ENCODE results near the gene KCNIP1. TPM values are rescaled to one million over a fixed set of nuclear protein-coding genes. Genes with fewer than 3 reads are reported as not detected.

KCNIP1 gene
- total RNA-seq, 1 donor from 2014 or later = not detected

DNA sequence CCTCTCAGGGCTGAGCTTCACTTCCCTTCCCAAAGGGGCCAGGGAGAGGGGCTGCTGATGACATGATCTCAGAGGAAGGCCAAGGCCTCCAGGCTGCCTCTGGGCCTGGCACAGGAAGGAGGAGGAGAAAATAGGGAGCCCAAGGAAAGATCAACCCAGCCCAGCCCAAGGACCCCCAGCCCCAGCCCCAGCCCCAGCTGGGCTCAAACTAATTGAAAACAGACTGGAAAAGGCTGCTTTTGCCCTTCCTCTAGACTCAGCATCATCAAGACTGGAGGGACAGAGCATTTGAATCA is 18.3 kb upstream of the KCNIP1 start:
- Mint-ChIP-seq H3K27ac (no peak overlapping the region), H3K36me3 (ENCODE audit: low read depth) (no peaks in the 10 kb centered on the region), H3K27me3 (ENCODE audit: low read depth) (peaks cover 13% of the 10 kb centered on the region), H3K4me3 (ENCODE audit: low read depth) (no peak overlapping the region), H3K9me3 (no peaks in the 10 kb centered on the region), H3K4me1 (ENCODE audit: low read depth) (no peaks in the 10 kb centered on the region)
- intact Hi-C loops (cut with micrococcal nuclease) = no loop called here
- no peak for DNase-seq (ENCODE audit: low spot score)

DNA sequence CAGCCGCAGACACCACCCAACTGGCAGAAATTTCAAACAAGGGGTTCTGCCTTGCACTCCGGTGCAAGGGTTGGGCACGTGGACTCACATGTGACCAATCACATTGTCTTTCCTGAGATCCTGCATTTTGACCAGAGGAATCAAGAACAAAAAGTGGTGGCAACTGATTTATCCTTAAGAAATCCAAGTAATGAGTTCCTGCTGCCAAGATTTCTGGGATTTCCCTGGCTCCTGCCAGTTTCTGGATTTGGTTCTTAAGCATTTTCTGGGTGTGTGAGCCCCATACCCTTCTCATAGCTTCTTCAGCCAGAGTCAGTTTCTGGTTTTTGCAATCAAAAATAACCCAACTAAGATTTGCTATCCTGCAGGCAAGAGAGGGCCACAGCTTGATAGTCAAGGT is 17.4 kb upstream of the KCNIP1 start:
- H3K9me3 Mint-ChIP-seq = no peaks in the 10 kb centered on the region
- H3K36me3 Mint-ChIP-seq (ENCODE audit: low read depth) = no peaks in the 10 kb centered on the region
- H3K4me1 Mint-ChIP-seq (ENCODE audit: low read depth) = no peaks in the 10 kb centered on the region
- no peak overlapping the region for H3K27ac Mint-ChIP-seq
- H3K27me3 Mint-ChIP-seq (ENCODE audit: low read depth) = peaks cover 8% of the 10 kb centered on the region
- H3K4me3 Mint-ChIP-seq (ENCODE audit: low read depth) = no peak overlapping the region
- intact Hi-C loops (cut with micrococcal nuclease) = no loop called here
- DNase-seq (ENCODE audit: low spot score) = no peak

DNA sequence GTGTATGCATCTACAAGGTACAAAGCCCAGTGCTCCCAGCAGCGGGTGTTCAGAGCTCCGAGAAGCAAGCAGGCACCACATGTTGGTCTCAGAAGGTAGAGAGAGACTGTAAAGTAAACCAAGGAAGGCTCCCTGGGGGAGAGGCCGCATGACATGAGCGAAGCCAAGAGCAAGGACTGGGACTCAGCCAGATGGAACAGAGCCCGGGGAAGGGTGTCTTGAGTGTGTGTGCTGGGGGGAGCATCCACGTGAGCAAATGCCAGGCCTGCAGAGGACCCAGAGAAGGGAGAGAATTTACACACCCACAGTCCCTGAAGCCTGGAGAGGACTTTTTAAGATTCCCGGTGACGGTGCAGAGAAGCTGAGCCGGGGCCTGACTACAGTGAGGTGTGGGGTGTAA is 15.2 kb upstream of the KCNIP1 start:
- DNase-seq (ENCODE audit: low spot score) = no peak
- intact Hi-C loops (cut with micrococcal nuclease) = no loop called here
- Mint-ChIP-seq H3K27me3 (ENCODE audit: low read depth) (peaks cover 6% of the 10 kb centered on the region), H3K4me1 (ENCODE audit: low read depth) (no peaks in the 10 kb centered on the region), H3K36me3 (ENCODE audit: low read depth) (no peaks in the 10 kb centered on the region), H3K9me3 (no peaks in the 10 kb centered on the region), H3K27ac (no peak overlapping the region), H3K4me3 (ENCODE audit: low read depth) (no peak overlapping the region)

DNA sequence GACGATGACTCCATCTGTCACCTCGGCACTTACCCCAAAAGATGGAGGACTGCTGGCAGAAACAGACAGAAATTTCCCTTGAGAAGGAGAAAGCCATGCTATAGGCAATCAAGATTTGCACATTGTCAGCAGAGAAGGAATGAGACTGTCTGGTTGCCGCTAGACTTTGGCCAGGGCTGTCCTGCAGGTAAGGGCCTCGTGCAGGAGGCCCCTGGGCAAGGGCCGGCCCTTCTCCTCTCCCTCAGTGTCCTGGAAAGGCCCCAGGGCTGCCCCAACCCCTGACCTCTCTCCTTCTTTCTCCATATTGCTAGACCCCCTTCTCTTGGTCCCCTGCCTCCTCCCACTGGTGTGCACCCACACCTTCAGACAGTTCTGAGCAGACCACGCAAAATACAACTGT is 14.6 kb upstream of the KCNIP1 start:
- no peaks in the 10 kb centered on the region for H3K36me3 Mint-ChIP-seq (ENCODE audit: low read depth)
- no peak for DNase-seq (ENCODE audit: low spot score)
- no peak overlapping the region for H3K27ac Mint-ChIP-seq
- H3K27me3 Mint-ChIP-seq (ENCODE audit: low read depth) = peaks cover 9% of the 10 kb centered on the region
- H3K4me1 Mint-ChIP-seq (ENCODE audit: low read depth) = no peaks in the 10 kb centered on the region
- no peak overlapping the region for H3K4me3 Mint-ChIP-seq (ENCODE audit: low read depth)
- H3K9me3 Mint-ChIP-seq = no peaks in the 10 kb centered on the region
- intact Hi-C loops (cut with micrococcal nuclease) = no loop called here

DNA sequence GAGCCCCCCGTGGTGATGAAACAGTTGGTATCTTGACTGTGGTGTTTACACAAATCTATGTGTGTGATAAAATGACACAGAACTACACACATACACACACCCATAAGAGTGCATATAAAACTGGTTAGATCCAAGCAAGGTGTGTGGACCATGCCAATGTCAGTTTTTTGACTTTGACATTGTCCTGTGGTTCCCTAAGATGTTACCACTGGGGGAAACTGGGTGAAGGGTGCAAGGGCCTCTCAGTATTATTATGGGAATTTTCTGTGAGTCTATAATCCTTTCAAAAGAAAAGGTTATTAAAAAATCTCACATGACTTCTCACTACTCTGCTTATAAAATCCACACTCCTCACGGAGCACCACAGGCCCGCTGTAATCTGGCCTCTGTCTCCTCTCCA is 13.4 kb upstream of the KCNIP1 start:
- no peak overlapping the region for H3K4me3 Mint-ChIP-seq (ENCODE audit: low read depth)
- H3K4me1 Mint-ChIP-seq (ENCODE audit: low read depth) = no peaks in the 10 kb centered on the region
- H3K36me3 Mint-ChIP-seq (ENCODE audit: low read depth) = no peaks in the 10 kb centered on the region
- H3K27me3 Mint-ChIP-seq (ENCODE audit: low read depth) = peaks cover 13% of the 10 kb centered on the region
- H3K9me3 Mint-ChIP-seq = no peaks in the 10 kb centered on the region
- intact Hi-C loops (cut with micrococcal nuclease) = no loop called here
- no peak for DNase-seq (ENCODE audit: low spot score)
- no peak overlapping the region for H3K27ac Mint-ChIP-seq

DNA sequence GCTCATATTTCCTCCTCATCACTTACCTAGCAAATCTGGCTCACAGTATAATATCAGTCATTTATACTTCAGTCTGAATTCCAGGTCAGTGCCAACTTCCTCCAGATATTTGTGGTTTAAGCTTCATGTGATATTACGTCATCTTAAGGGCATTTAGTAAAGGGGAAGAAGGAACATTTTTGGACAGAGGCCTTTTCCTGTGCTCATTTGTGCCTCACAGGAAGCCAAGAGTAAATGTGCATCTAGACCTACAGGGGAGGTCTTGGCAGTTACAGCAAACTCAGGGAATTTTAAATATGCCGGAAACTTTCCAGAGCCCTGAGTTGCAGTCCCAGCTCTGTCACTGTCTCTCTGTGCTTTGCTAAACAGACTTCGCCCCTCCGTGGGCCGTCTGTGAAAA is 12.3 kb upstream of the KCNIP1 start:
- Mint-ChIP-seq H3K27ac (no peak overlapping the region), H3K36me3 (ENCODE audit: low read depth) (no peaks in the 10 kb centered on the region), H3K4me1 (ENCODE audit: low read depth) (no peaks in the 10 kb centered on the region), H3K27me3 (ENCODE audit: low read depth) (peaks cover 11% of the 10 kb centered on the region), H3K4me3 (ENCODE audit: low read depth) (no peak overlapping the region), H3K9me3 (no peaks in the 10 kb centered on the region)
- DNase-seq (ENCODE audit: low spot score) = no peak
- intact Hi-C loops (cut with micrococcal nuclease) = no loop called here

DNA sequence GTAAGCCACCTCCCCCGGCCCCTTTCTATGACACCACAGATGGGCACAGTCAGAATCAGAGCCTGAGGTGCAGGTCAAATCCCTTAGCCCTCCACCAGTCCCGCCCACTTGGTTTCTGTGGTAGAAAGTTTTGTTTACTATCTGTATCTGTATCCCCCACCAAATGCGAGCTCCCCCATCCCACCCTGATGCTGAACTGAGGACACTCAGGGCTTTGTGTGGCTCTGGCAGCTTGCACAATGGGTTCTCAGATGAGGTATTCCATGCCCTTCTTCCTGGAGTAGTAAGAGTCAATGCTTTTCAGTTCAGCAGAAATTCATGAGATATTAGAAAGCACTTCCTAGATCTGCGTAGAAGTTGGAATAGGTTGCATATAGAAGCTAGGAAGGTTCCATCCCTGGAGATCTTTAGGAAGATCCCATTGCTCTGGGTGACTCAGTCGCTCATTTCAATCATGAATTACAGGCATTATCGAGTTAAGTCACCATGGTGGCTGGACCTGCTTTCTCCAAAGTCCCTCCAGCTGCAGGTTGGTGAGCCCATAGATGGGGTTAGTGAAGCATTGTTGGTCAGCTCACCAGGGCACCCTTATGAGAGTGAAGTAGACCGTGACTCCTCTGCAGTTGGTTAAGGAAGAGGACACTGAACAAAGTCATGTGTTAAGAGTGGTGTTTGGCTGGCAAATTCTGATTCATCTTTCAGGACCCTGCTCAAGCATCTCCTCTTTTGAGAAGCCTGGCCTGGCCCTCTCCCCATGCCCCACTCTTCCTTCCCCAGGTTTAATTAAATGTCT is 10.6 kb upstream of the KCNIP1 start:
- Mint-ChIP-seq H3K4me1 (ENCODE audit: low read depth) (no peaks in the 10 kb centered on the region), H3K4me3 (ENCODE audit: low read depth) (no peak overlapping the region), H3K9me3 (no peaks in the 10 kb centered on the region), H3K36me3 (ENCODE audit: low read depth) (no peaks in the 10 kb centered on the region), H3K27me3 (ENCODE audit: low read depth) (peaks cover 11% of the 10 kb centered on the region), H3K27ac (no peak overlapping the region)
- DNase-seq (ENCODE audit: low spot score) = no peak
- intact Hi-C loops (cut with micrococcal nuclease) = no loop called here

DNA sequence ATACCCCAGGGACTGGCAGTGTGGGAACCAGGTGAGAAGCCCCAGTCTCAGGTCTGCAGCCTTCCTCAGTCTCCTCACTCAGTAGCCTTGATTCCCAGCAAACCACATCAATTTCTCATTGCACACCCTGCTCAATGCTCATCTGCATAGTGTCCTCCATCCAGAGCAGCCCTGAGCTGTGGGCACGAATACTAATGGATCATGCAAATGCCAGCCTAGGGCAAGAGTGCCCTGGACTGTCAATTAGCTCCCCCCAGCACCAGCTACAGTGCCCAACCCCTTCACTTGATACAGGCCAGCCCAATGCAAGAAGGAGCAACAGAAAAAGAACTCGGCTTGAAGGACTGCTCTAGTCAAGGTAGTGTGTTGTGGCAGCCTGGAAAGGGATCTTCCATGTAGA is 9.8 kb upstream of the KCNIP1 start:
- DNase-seq (ENCODE audit: low spot score) = no peak
- H3K4me1 Mint-ChIP-seq (ENCODE audit: low read depth) = no peaks in the 10 kb centered on the region
- H3K27ac Mint-ChIP-seq = no peak overlapping the region
- H3K36me3 Mint-ChIP-seq (ENCODE audit: low read depth) = no peaks in the 10 kb centered on the region
- no peak overlapping the region for H3K4me3 Mint-ChIP-seq (ENCODE audit: low read depth)
- intact Hi-C loops (cut with micrococcal nuclease) = no loop called here
- peaks cover 11% of the 10 kb centered on the region for H3K27me3 Mint-ChIP-seq (ENCODE audit: low read depth)
- H3K9me3 Mint-ChIP-seq = no peaks in the 10 kb centered on the region

DNA sequence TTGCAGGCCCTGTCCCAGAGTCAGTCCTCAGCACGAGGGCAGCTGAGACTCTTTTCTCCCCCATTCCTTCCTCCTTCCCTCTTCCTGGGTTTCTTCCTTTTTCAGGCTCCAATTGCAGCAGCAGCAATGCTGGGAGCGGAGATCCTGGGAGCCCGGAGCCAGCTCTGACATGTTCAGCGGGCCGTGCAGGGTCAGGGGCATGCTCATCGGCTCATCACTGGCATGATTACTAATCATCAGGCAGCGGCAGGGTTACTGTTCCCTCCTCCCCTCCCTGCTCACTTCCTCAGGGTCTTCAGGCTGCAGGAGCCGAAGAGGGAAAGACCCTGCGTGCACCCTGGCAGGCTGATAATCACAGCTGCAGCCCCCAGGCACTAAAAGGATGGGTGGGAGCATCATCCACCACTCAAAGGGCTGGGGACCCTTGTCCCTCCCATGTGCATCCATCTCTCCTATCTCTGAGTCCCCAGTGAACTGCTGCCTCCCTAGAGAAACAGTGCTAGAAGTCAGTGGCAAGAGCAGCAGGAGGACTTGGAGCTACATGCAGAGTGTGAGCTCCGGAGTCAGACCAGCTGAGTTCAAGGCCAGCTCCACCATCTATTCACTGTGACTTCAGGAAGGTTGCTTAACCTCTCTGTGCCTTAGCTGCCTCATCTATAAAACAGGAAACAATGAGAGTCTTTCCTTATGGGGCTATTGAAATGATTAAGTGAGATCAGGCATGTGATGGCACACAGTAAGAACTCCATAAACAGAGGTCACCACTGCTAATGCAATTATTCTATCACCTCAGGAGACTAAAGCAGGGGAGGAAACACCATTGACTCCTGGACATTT is 7.8 kb upstream of the KCNIP1 start:
- Mint-ChIP-seq H3K9me3 (no peaks in the 10 kb centered on the region), H3K36me3 (ENCODE audit: low read depth) (no peaks in the 10 kb centered on the region), H3K4me3 (ENCODE audit: low read depth) (no peak overlapping the region), H3K27me3 (ENCODE audit: low read depth) (peaks cover 18% of the 10 kb centered on the region), H3K4me1 (ENCODE audit: low read depth) (no peaks in the 10 kb centered on the region), H3K27ac (no peak overlapping the region)
- no peak for DNase-seq (ENCODE audit: low spot score)
- intact Hi-C loops (cut with micrococcal nuclease) = no loop called here

DNA sequence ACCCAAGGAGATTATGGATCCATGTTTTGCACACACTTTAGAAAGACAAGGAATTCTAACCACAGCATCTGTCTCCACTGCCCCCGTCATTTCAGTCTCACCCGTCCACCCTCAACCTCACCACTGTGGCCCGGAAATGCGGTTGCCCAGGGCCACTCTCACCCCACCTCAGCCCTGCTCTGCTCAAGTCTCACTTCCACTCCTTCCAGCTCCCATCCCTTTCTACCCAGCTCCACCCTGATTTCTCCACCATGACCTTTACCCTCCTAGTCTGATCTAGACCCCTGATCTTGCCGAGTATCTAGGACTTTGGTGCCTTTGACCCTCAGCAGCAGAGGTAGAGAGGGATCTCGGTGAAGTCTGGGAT is 7.2 kb upstream of the KCNIP1 start:
- Mint-ChIP-seq H3K4me1 (ENCODE audit: low read depth) (no peaks in the 10 kb centered on the region), H3K9me3 (no peaks in the 10 kb centered on the region), H3K36me3 (ENCODE audit: low read depth) (no peaks in the 10 kb centered on the region), H3K27ac (no peak overlapping the region), H3K27me3 (ENCODE audit: low read depth) (peaks cover 20% of the 10 kb centered on the region), H3K4me3 (ENCODE audit: low read depth) (no peak overlapping the region)
- intact Hi-C loops (cut with micrococcal nuclease) = no loop called here
- DNase-seq (ENCODE audit: low spot score) = no peak

DNA sequence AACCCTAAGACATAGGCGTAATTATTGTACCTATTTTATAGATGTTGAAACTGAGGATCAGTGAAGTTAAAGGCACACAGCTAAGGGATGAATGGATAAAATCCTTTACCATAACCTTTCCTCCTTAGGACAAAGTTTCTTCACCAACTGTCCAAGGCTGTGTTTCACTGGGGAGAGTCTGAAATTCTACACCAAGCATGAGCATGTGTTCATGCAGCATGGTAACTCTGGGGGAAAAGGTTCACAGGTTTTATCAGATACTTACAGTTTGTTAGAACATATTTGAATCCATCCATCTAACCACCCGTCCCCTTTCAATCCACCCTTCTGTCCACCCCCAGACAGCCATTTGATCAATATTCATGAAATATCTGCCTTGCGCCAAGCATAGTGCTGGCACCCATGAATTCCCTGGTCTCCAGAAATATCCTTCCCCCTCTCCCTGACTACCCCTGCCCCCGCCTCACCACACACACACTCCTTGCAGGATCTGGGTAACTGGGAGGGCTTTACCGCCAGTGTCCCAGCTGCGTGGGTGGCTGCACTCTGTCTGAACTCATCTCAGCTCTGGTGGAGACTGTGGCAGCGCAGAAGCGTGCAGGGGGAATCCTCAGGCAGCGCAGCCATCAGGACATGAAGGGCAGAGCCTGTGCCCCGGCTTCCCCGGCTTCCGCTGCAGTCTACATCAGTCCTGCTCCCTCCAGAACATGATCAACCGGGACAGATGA is 6.3 kb upstream of the KCNIP1 start:
- Mint-ChIP-seq H3K27ac (no peak overlapping the region), H3K9me3 (no peaks in the 10 kb centered on the region), H3K4me3 (ENCODE audit: low read depth) (no peak overlapping the region), H3K36me3 (ENCODE audit: low read depth) (no peaks in the 10 kb centered on the region), H3K4me1 (ENCODE audit: low read depth) (no peaks in the 10 kb centered on the region), H3K27me3 (ENCODE audit: low read depth) (peaks cover 27% of the 10 kb centered on the region)
- intact Hi-C loops (cut with micrococcal nuclease) = no loop called here
- DNase-seq (ENCODE audit: low spot score) = no peak

DNA sequence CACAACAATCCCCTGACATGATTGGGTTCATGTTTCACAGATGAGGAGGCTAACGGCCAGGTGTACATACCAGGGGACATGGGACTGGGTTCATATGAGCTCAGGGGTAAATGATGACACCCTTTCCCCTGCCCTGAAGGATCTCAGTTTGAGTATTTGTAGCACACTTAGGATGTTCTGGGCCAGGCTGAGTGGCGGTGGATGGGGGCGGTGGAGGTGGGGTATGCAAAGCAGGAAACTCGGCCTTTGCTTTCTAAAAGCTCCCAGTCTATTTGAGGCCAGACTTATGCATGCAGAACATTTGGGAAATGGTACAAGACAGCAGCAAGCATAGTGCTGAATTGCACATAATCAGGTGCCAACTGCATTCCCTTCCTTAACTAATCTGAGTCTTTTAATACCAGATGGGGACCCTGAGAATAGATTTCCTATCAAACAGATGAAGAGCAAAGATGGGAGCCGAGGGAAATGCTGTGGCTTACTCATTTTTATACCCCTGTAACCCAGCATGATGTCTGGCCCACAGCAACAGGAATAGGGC is 4.9 kb upstream of the KCNIP1 start:
- intact Hi-C loops (cut with micrococcal nuclease) = no loop called here
- H3K27me3 Mint-ChIP-seq (ENCODE audit: low read depth) = peaks cover 29% of the 10 kb centered on the region
- H3K4me3 Mint-ChIP-seq (ENCODE audit: low read depth) = no peak overlapping the region
- H3K27ac Mint-ChIP-seq = no peak overlapping the region
- H3K36me3 Mint-ChIP-seq (ENCODE audit: low read depth) = no peaks in the 10 kb centered on the region
- no peaks in the 10 kb centered on the region for H3K9me3 Mint-ChIP-seq
- no peaks in the 10 kb centered on the region for H3K4me1 Mint-ChIP-seq (ENCODE audit: low read depth)
- DNase-seq (ENCODE audit: low spot score) = no peak

DNA sequence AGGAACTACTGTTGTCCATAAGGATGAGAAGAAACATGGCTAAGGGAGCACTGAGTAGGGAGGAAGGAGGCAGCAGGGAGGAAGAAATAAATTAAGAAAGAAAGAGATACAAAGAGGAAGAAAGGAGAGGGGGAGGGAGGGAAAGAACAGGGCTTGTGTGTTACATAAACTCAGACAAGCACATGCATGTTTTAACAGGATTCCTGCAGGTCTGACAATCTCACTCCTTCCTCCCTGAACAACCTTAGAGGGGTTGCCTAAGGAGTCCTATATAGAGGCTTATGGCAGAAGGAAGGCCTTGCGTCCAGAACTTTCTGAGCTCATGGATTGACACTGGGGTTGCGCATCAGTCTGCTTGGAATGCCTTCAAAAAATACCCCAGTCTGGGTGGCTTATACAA is 4.2 kb upstream of the KCNIP1 start:
- H3K27ac Mint-ChIP-seq = no peak overlapping the region
- no peaks in the 10 kb centered on the region for H3K9me3 Mint-ChIP-seq
- peaks cover 29% of the 10 kb centered on the region for H3K27me3 Mint-ChIP-seq (ENCODE audit: low read depth)
- no peaks in the 10 kb centered on the region for H3K4me1 Mint-ChIP-seq (ENCODE audit: low read depth)
- H3K36me3 Mint-ChIP-seq (ENCODE audit: low read depth) = no peaks in the 10 kb centered on the region
- DNase-seq (ENCODE audit: low spot score) = no peak
- no peak overlapping the region for H3K4me3 Mint-ChIP-seq (ENCODE audit: low read depth)
- intact Hi-C loops (cut with micrococcal nuclease) = no loop called here
